SK-N-SH (cell line): Measurements from ENCODE around the gene STAT5B. TPM values are rescaled to one million over a fixed set of nuclear protein-coding genes. Genes with fewer than 3 reads are reported as not detected.

Source experiments
- CTCF ChIA-PET: fragments of 300-600, 350-600 bp; formaldehyde crosslinking; extraction: SDS; loops from one replicate; lab custom pipeline; 2021; lab: Yijun Ruan, JAX
- POLR2A ChIA-PET: fragments of 350-600 bp; sonication (Branson Sonifier 250); formaldehyde crosslinking; extraction: SDS; loops from one replicate; lab custom pipeline; 2020; ENCODE audit warnings: antibody characterized with exemption, inconsistent platforms; lab: Yijun Ruan, JAX
- DNase-seq: peaks from one replicate; pipeline ENCODE4 v3.0.0; 2012
- H2AFZ ChIP-seq: fragments of 200-600 bp; sonication (generic); 2 replicates; pipeline ENCODE4 v1.8.1; 2016; ENCODE audit warnings: antibody characterized with exemption, mild to moderate bottlenecking, low read depth
- H3F3A ChIP-seq: fragments of 200-600 bp; sonication (generic); replicated peaks from 2 replicates; pipeline ENCODE3; 2016; ENCODE audit warnings: antibody characterized with exemption, mild to moderate bottlenecking; ENCODE audit not compliant: insufficient read depth
- H3K27ac ChIP-seq, 2 experiments: fragments of 200-500 bp in 1 of 2; fragments of 200-600 bp in 1 of 2; sonication (Bioruptor generic) in 1 of 2; sonication (generic), shearing (Covaris generic) in 1 of 2; 2 replicates each; pipeline versions ENCODE4 v1.5.1 to v1.6.1; 2014 to 2016; ENCODE audit warnings: low read depth in 2 of 2, inconsistent platforms in 1 of 2, low read length in 1 of 2, mild to moderate bottlenecking in 1 of 2, mixed read lengths in 1 of 2
- H3K27me3 ChIP-seq: fragments of 200-600 bp; sonication (generic), shearing (Covaris generic); 2 replicates; pipeline ENCODE4 v1.6.1; 2016; ENCODE audit warnings: mixed run types; ENCODE audit not compliant: insufficient read depth
- H3K36me3 ChIP-seq, 2 experiments: fragments of 200-500 bp in 1 of 2; fragments of 200-600 bp in 1 of 2; sonication (Bioruptor generic) in 1 of 2; sonication (generic) in 1 of 2; replicated peaks in 1 of 2; 2 replicates each; pipeline versions ENCODE3 to v1.5.1; 2014 to 2016; ENCODE audit warnings: low read length in 1 of 2, mild to moderate bottlenecking in 1 of 2; ENCODE audit not compliant: insufficient read depth in 2 of 2, control insufficient read depth in 1 of 2
- H3K4me1 ChIP-seq, 2 experiments: fragments of 200-500 bp in 1 of 2; fragments of 200-600 bp in 1 of 2; sonication (Bioruptor generic) in 1 of 2; sonication (generic), shearing (Covaris generic) in 1 of 2; 2 replicates each; pipeline versions ENCODE4 v1.5.1 to v1.6.1; 2014 to 2016; ENCODE audit warnings: low read depth in 1 of 2, low read length in 1 of 2, mixed run types in 1 of 2; ENCODE audit not compliant: insufficient read depth in 2 of 2, control insufficient read depth in 1 of 2
- H3K4me2 ChIP-seq: fragments of 200-600 bp; sonication (generic), shearing (Covaris generic); 2 replicates; pipeline ENCODE4 v1.6.1; 2017; ENCODE audit warnings: mixed run types
- H3K4me3 ChIP-seq, 2 experiments: fragments of 200-500 bp in 1 of 2; fragments of 200-600 bp in 1 of 2; sonication (Bioruptor generic) in 1 of 2; sonication (generic), shearing (Covaris generic) in 1 of 2; 2 replicates each; pipeline versions ENCODE4 v1.5.1 to v1.8.1; 2014 to 2016; ENCODE audit warnings: low read depth in 2 of 2, inconsistent platforms in 1 of 2, low read length in 1 of 2, mild to moderate bottlenecking in 1 of 2, mixed read lengths in 1 of 2, moderate library complexity in 1 of 2
- H3K79me2 ChIP-seq: fragments of 200-600 bp; sonication (generic); 2 replicates; pipeline ENCODE4 v1.8.1; 2017; ENCODE audit warnings: mild to moderate bottlenecking; ENCODE audit not compliant: insufficient read depth
- H3K9ac ChIP-seq: fragments of 200-600 bp; sonication (generic); 2 replicates; pipeline ENCODE4 v1.6.1; 2017; ENCODE audit warnings: mixed run types
- H3K9me2 ChIP-seq: fragments of 200-600 bp; sonication (generic); 2 replicates; pipeline ENCODE4 v1.6.1; 2017; ENCODE audit warnings: mixed run types
- H3K9me3 ChIP-seq: fragments of 200-600 bp; sonication (generic); 2 replicates; pipeline ENCODE4 v1.6.1; 2017; ENCODE audit warnings: mixed run types, mild to moderate bottlenecking, moderate library complexity
- H4K20me1 ChIP-seq: fragments of 200-600 bp; sonication (generic); 2 replicates; pipeline ENCODE4 v1.6.1; 2017; ENCODE audit warnings: mild to moderate bottlenecking, mixed run types; ENCODE audit not compliant: insufficient read depth
- CHD2 ChIP-seq: fragments of 150-350 bp; IDR thresholded peaks from 2 replicates; pipeline ENCODE4 v1.6.1; 2018; ENCODE audit warnings: low read length; ENCODE audit not compliant: partially characterized antibody
- EP300 ChIP-seq, 2 experiments: IDR thresholded peaks; 2 replicates each; pipeline versions ENCODE4 v1.4.0 to v1.6.1; 2012; ENCODE audit warnings: borderline replicate concordance in 1 of 2, low read depth in 1 of 2, low read length in 1 of 2
- GABPA ChIP-seq: IDR thresholded peaks from 2 replicates; pipeline ENCODE4 v1.4.0; 2012; ENCODE audit warnings: low read depth, mild to moderate bottlenecking
- GATA2 ChIP-seq: sonication (generic); formaldehyde crosslinking; IDR thresholded peaks from 2 replicates; pipeline ENCODE4 v1.5.0; 2020; ENCODE audit warnings: mild to moderate bottlenecking, missing genetic modification reagents
- MEF2A ChIP-seq: IDR thresholded peaks from 2 replicates; pipeline ENCODE4 v1.4.0; 2012; ENCODE audit warnings: low read depth, borderline replicate concordance
- NFIC ChIP-seq: IDR thresholded peaks from 2 replicates; pipeline ENCODE4 v1.4.0; 2012; ENCODE audit warnings: borderline replicate concordance
- POLR2AphosphoS5 ChIP-seq: IDR thresholded peaks from 2 replicates; pipeline ENCODE4 v1.6.1; 2012; ENCODE audit warnings: low read depth, low read length
- RCOR1 ChIP-seq: fragments of 150-350 bp; IDR thresholded peaks from 2 replicates; pipeline ENCODE4 v1.6.1; 2017; ENCODE audit warnings: antibody characterized with exemption, low read length
- SIN3A ChIP-seq: IDR thresholded peaks from 2 replicates; pipeline ENCODE4 v1.6.1; 2012; ENCODE audit warnings: low read depth, mild to moderate bottlenecking, low read length, moderate library complexity, borderline replicate concordance
- TAF1 ChIP-seq: IDR thresholded peaks from 2 replicates; pipeline ENCODE4 v1.6.1; 2012; ENCODE audit warnings: low read depth, mild to moderate bottlenecking, low read length, moderate library complexity, borderline replicate concordance
- WGBS: methylation state at CpG from one replicate; pipeline ENCODE4 v1.1.6; 2017; ENCODE audit warnings: low lambda C conversion rate; 5-methylcytosine and 5-hydroxymethylcytosine counted together
- polyA plus RNA-seq, 3 experiments: library from polyadenylated mRNA; depleted of rRNA; stranded (reverse); fragments of >200 nt; gene quantifications; 2 replicates each; pipeline ENCODE4 v1.2.3, GENCODE V29; 2012
- TF ChIP-seq, protein P1 (sequence below): fragments of 150-350 bp; IDR thresholded peaks from 2 replicates; pipeline ENCODE4 v1.6.1; 2016; ENCODE audit warnings: mild to moderate bottlenecking, low read depth, low read length
- TF ChIP-seq, protein P2 (sequence below): IDR thresholded peaks from 2 replicates; pipeline ENCODE4 v1.4.0; 2012; ENCODE audit warnings: low read depth, borderline replicate concordance
- TF ChIP-seq, protein P3 (sequence below): IDR thresholded peaks from 2 replicates; pipeline ENCODE4 v1.4.0; 2012; ENCODE audit warnings: low read depth, borderline replicate concordance
- TF ChIP-seq, protein P4 (sequence below): fragments of 200-600 bp; sonication (generic); IDR thresholded peaks from 2 replicates; pipeline ENCODE4 v1.6.1; 2017; ENCODE audit warnings: antibody characterized with exemption, mild to moderate bottlenecking, moderate library complexity
- TF ChIP-seq, protein P5 (sequence below): IDR thresholded peaks from 2 replicates; pipeline ENCODE4; 2012

STAT5B gene
- polyA plus RNA-seq, 1 of the 3 experiments (the other 2 are of a cell fraction) = 23.6 TPM

DNA sequence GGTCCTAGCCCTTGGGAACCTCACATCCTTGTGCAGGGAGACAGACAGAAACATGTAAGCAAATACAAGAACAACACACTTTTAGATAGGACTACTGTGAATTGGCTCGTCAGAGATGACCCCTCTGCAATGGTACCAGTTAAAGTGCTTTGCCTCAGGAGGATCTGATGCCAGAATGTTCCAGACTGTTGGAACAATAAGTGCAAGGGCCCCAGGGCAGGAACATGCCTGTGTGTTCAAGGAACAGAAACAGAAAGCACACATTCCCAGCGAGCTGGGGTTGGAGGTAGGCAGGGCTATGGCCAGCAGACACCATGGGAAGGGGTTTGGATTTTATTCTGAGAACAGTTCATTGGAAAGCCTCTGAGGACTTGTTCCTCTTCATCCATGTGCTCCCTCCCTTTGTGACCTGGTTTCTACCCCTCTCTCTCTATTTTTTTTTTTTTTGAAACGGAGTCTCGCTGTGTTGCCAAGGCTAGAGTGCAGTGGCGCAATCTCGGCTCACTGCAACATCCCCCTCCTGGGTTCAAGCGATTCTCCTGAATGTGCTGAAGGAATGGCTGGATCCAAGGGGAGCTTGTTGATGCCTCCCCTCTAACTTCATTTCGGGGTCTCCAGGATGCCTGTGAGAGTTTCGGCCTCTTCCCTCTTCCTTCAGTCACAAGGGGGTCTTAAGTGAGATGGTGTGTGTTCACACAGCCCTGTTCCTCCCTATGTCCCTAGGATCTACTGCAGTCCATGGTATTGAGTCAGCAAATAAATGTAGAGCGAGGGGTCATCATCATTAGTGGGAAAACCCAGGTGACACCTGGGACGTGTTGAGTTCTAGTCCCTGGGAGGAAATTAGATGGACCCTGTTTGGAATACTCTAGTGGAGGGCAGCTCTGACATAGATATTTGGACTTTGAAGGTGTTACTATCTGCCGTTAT lies 18.5 kb upstream of the STAT5B start:
- TF ChIP-seq POLR2AphosphoS5 (no peak), RCOR1 (no peak), TAF1 (no peak), GATA2 (CRISPR knock-in tag) (no peak), EP300 (IDR thresholded peaks at IDR 0.05; ENCODE audit: borderline replicate concordance in 1 of 2, low read depth in 1 of 2, low read length in 1 of 2) (no peak), MEF2A (no peak), SIN3A (no peak)
- TF ChIP-seq, protein P1, sequence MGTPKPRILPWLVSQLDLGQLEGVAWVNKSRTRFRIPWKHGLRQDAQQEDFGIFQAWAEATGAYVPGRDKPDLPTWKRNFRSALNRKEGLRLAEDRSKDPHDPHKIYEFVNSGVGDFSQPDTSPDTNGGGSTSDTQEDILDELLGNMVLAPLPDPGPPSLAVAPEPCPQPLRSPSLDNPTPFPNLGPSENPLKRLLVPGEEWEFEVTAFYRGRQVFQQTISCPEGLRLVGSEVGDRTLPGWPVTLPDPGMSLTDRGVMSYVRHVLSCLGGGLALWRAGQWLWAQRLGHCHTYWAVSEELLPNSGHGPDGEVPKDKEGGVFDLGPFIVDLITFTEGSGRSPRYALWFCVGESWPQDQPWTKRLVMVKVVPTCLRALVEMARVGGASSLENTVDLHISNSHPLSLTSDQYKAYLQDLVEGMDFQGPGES = no peak
- TF ChIP-seq, all 33 proteins: peak for 0

DNA sequence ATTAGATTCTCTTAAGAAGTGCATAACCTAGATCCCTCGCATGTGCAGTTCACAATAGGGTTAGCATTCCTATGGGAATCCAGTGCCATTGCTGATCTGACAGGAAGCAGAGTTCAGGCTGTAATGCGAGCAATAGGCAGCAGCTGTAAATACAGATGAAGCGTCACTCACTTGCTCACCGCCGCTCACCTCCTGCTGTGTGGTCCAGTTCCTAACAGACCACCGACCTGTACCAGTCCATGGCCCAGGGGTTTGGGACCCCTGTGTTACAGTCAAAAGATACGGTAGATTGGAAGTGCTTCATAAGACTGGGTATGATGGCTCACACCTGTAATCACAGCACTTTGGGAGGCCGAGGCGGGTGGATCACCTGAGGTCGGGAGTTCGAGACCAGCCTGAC lies 14.9 kb upstream of the STAT5B start:
- Histone ChIP-seq H3K9me2 (no peaks in the 10 kb centered on the region), H3K4me3 (no peak overlapping the region), H3K9ac (no peak overlapping the region), H3K27me3 (no peaks in the 10 kb centered on the region), H2AFZ (no peak overlapping the region), H3K27ac (no peak overlapping the region), H3K79me2 (no peaks in the 10 kb centered on the region), H3K4me1 (peaks cover 0 to 7% of the 10 kb centered on the region in 2 experiments; a peak in 1 of 4 replicates), H3K36me3 (no peaks in the 10 kb centered on the region), H3K4me2 (no peak overlapping the region), H4K20me1 (no peaks in the 10 kb centered on the region), H3F3A (peaks cover 4% of the 10 kb centered on the region), H3K9me3 (no peaks in the 10 kb centered on the region)
- WGBS = 96% methylated on average over 11 of the region's 11 CpGs
- ChIA-PET POLR2A (no interaction called here), CTCF (interaction anchor here (1.1 to 2.1 kb wide), 3 partner anchors 11 to 69 kb away, joined by 5 to 11 read pairs (median 5); no protein-coding TSS in a partner anchor)
- DNase-seq = no peak
- TF ChIP-seq CHD2 (no peak), RCOR1 (no peak), GABPA (no peak), NFIC (no peak), POLR2AphosphoS5 (no peak), EP300 (IDR thresholded peaks at IDR 0.05; ENCODE audit: borderline replicate concordance in 1 of 2, low read depth in 1 of 2, low read length in 1 of 2) (no peak)
- TF ChIP-seq, protein P2, sequence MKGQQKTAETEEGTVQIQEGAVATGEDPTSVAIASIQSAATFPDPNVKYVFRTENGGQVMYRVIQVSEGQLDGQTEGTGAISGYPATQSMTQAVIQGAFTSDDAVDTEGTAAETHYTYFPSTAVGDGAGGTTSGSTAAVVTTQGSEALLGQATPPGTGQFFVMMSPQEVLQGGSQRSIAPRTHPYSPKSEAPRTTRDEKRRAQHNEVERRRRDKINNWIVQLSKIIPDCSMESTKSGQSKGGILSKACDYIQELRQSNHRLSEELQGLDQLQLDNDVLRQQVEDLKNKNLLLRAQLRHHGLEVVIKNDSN = no peak
- TF ChIP-seq, protein P3, sequence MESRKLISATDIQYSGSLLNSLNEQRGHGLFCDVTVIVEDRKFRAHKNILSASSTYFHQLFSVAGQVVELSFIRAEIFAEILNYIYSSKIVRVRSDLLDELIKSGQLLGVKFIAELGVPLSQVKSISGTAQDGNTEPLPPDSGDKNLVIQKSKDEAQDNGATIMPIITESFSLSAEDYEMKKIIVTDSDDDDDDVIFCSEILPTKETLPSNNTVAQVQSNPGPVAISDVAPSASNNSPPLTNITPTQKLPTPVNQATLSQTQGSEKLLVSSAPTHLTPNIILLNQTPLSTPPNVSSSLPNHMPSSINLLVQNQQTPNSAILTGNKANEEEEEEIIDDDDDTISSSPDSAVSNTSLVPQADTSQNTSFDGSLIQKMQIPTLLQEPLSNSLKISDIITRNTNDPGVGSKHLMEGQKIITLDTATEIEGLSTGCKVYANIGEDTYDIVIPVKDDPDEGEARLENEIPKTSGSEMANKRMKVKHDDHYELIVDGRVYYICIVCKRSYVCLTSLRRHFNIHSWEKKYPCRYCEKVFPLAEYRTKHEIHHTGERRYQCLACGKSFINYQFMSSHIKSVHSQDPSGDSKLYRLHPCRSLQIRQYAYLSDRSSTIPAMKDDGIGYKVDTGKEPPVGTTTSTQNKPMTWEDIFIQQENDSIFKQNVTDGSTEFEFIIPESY = no peak
- TF ChIP-seq, protein P4, sequence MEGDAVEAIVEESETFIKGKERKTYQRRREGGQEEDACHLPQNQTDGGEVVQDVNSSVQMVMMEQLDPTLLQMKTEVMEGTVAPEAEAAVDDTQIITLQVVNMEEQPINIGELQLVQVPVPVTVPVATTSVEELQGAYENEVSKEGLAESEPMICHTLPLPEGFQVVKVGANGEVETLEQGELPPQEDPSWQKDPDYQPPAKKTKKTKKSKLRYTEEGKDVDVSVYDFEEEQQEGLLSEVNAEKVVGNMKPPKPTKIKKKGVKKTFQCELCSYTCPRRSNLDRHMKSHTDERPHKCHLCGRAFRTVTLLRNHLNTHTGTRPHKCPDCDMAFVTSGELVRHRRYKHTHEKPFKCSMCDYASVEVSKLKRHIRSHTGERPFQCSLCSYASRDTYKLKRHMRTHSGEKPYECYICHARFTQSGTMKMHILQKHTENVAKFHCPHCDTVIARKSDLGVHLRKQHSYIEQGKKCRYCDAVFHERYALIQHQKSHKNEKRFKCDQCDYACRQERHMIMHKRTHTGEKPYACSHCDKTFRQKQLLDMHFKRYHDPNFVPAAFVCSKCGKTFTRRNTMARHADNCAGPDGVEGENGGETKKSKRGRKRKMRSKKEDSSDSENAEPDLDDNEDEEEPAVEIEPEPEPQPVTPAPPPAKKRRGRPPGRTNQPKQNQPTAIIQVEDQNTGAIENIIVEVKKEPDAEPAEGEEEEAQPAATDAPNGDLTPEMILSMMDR = no peak
- TF ChIP-seq, protein P5, sequence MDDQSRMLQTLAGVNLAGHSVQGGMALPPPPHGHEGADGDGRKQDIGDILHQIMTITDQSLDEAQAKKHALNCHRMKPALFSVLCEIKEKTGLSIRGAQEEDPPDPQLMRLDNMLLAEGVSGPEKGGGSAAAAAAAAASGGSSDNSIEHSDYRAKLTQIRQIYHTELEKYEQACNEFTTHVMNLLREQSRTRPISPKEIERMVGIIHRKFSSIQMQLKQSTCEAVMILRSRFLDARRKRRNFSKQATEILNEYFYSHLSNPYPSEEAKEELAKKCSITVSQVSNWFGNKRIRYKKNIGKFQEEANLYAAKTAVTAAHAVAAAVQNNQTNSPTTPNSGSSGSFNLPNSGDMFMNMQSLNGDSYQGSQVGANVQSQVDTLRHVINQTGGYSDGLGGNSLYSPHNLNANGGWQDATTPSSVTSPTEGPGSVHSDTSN = no peak

More for the DNA sequence above, 18.5 kb upstream of the STAT5B start:
- Histone ChIP-seq H3K79me2 (no peaks in the 10 kb centered on the region), H3K27me3 (no peaks in the 10 kb centered on the region), H3K9ac (no peak overlapping the region), H3K9me3 (no peaks in the 10 kb centered on the region), H3K27ac (no peak overlapping the region), H3F3A (peaks cover 4% of the 10 kb centered on the region), H4K20me1 (no peaks in the 10 kb centered on the region), H3K4me3 (no peak overlapping the region), H2AFZ (no peak overlapping the region), H3K4me2 (no peak overlapping the region), H3K9me2 (no peaks in the 10 kb centered on the region), H3K4me1 (no peaks in the 10 kb centered on the region), H3K36me3 (no peaks in the 10 kb centered on the region)
- CTCF ChIA-PET = interaction anchor here (1.2 to 1.6 kb wide), 3 partner anchors 17 to 111 kb away, joined by 3 to 6 read pairs (median 5); no protein-coding TSS in a partner anchor
- WGBS = 80% methylated on average over 12 of the region's 12 CpGs
- POLR2A ChIA-PET = no interaction called here
- no peak for DNase-seq
